Measurements from ENCODE around the gene GAS6.

- TF ChIP-seq CTCF (conservative IDR thresholded peaks at IDR 0.05 in 1 of 2, IDR thresholded peaks at IDR 0.05 in 1 of 2; ENCODE audit: low read depth in 1 of 2, low read length in 2 of 2) (no peak), EZH2 (IDR thresholded peaks at IDR 0.05; ENCODE audit: low read length, missing control alignments) (no peak)
These were observed 79.2 kb downstream of the GAS6 start for GRCh38 chr13:113784645-113785024.
